Cardiac muscle cell (in vitro differentiated cells and primary cell): ENCODE results near the gene ACD. TPM values are rescaled to one million over a fixed set of nuclear protein-coding genes. Genes with fewer than 3 reads are reported as not detected.

ENCODE experiments used
- DNase-seq, 2 donors: peaks; one replicate each; pipeline versions ENCODE4 v3.0.0 to v3.0.0-alpha.2; 2010 to 2017; ENCODE audit warnings: low read depth in 1 of 2, low spot score in 1 of 2
- H3K27ac ChIP-seq: fragments of 200-600 bp; sonication (generic); 2 replicates; pipeline ENCODE4 v1.5.1; 2016
- H3K27me3 ChIP-seq: fragments of 200-600 bp; sonication (generic); 2 replicates; pipeline ENCODE4 v1.6.0; 2016; ENCODE audit warnings: control low read depth
- H3K36me3 ChIP-seq: fragments of 200-600 bp; sonication (generic); 2 replicates; pipeline ENCODE4 v1.5.1; 2016; ENCODE audit warnings: control low read depth
- H3K4me1 ChIP-seq: fragments of 200-600 bp; sonication (generic); 2 replicates; pipeline ENCODE4 v1.8.1; 2017; ENCODE audit warnings: low read depth, mild to moderate bottlenecking, mixed run types
- H3K4me3 ChIP-seq: fragments of 200-600 bp; sonication (generic); 2 replicates; pipeline ENCODE4 v1.5.1; 2016; ENCODE audit warnings: mild to moderate bottlenecking
- H3K9me3 ChIP-seq: fragments of 200-600 bp; sonication (generic); 2 replicates; pipeline ENCODE4 v1.5.1; 2017; ENCODE audit warnings: low read depth, mild to moderate bottlenecking, control low read depth
- polyA plus RNA-seq: library from polyadenylated mRNA; unstranded; fragments of >200 nt; fragmentation: Nextera tagmentation; extraction: Ambion mirVana; gene quantifications from 2 replicates; pipeline ENCODE4 v1.2.1, GENCODE V29; 2016
- total RNA-seq: library from RNA; depleted of rRNA; stranded (reverse); fragments of >200 nt; gene quantifications from 2 replicates; pipeline ENCODE4 v1.2.3, GENCODE V29; 2016
- TF ChIP-seq, protein P1 (sequence below): IDR thresholded peaks from 2 replicates; pipeline ENCODE4 v1.5.1; 2012; ENCODE audit warnings: low read depth, mild to moderate bottlenecking, low read length

The ACD gene
- total and polyA plus RNA-seq, 2 experiments from 2014 or later, result 17.2 to 31.8 TPM

- Histone ChIP-seq H3K27me3 (peaks cover 76% of the 10 kb centered on the region), H3K36me3 (no peaks in the 10 kb centered on the region), H3K9me3 (no peaks in the 10 kb centered on the region), H3K27ac (no peak overlapping the region), H3K4me1 (no peaks in the 10 kb centered on the region), H3K4me3 (no peak overlapping the region)
- TF ChIP-seq, protein P1, sequence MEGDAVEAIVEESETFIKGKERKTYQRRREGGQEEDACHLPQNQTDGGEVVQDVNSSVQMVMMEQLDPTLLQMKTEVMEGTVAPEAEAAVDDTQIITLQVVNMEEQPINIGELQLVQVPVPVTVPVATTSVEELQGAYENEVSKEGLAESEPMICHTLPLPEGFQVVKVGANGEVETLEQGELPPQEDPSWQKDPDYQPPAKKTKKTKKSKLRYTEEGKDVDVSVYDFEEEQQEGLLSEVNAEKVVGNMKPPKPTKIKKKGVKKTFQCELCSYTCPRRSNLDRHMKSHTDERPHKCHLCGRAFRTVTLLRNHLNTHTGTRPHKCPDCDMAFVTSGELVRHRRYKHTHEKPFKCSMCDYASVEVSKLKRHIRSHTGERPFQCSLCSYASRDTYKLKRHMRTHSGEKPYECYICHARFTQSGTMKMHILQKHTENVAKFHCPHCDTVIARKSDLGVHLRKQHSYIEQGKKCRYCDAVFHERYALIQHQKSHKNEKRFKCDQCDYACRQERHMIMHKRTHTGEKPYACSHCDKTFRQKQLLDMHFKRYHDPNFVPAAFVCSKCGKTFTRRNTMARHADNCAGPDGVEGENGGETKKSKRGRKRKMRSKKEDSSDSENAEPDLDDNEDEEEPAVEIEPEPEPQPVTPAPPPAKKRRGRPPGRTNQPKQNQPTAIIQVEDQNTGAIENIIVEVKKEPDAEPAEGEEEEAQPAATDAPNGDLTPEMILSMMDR, result no peak
- no peak for DNase-seq
Measured at GRCh38 chr16:67672306-67672705, 12.2 kb upstream of the ACD start.

GRCh38 chr16:67669499-67670101, 9.5 kb upstream of the ACD start:
- Histone ChIP-seq H3K4me3 (no peak overlapping the region), H3K36me3 (no peaks in the 10 kb centered on the region), H3K4me1 (no peaks in the 10 kb centered on the region), H3K9me3 (no peaks in the 10 kb centered on the region), H3K27me3 (peaks cover 50% of the 10 kb centered on the region), H3K27ac (no peak overlapping the region)
- TF ChIP-seq, protein P1, result no peak
- no peak for DNase-seq

DNA sequence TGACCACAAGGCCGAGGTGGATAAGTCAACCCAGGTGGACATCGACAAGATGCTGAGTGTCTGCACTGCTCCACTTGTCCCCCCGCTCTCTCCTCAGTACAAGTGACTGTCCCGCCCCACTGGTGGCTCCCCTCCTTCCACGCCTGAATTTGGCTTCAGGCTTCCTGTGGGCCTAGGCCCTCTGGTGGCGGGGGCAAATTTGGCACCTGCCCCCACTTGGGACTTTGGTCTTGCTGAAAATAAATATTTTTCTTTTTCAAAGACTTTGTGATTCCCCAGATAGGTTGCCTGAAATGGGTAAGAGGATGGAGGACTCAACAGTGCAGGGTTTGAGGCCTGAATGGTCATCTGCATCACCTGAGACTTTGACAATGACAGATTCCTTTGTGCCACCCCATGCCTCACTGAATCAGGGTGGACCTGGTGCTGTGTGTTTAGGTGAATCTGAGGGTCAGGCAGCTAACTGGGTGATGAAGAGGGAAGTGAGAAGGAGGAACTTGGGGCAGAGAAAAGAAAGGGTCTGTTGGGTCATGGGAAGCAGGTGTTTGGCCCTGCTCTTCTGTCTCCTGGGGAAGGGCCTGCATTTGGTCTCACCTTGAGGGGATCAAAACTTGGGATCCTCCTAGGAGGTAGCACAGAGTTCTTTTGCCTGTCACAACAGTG, 8.6 kb upstream of the ACD start:
- Histone ChIP-seq H3K4me3 (no peak overlapping the region), H3K4me1 (no peaks in the 10 kb centered on the region), H3K36me3 (no peaks in the 10 kb centered on the region), H3K27me3 (peaks cover 40% of the 10 kb centered on the region), H3K9me3 (no peaks in the 10 kb centered on the region), H3K27ac (no peak overlapping the region)
- no peak for DNase-seq
- TF ChIP-seq, protein P1, result no peak

DNA sequence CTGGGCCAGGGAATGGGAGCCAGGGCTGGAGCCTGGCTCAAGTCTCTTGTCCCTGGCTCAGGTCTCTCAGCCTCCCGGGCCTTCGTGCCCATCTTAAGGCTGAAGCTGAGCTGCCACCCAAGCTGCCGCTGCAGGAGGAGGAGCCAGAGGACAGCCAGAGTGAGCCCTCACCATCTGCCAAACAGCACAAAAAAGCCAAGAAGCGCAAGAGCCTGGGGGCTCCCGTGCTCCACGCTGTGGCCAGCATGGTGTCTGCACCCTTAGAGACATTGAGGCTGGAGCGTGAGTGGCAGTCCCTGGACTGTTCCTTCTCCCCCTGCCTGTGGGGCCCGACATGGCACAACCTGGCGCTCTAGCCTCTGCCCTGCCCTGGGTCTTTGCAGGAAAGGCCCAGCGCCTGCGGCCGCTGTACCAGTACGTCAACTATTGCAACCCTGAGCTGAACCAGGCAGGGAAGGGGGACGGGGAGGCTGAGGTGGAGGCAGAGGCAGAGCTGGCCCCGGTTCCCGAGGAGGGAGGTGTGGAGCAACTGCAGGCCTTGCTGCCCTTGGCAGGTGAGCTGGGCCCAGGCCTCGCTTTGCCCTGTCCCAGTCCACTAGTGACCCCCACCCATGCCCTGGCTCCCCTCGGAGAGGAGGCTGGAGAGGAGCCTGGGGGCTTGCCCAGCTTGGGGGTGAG, 7.9 kb upstream of the ACD start:
- Histone ChIP-seq H3K4me1 (no peaks in the 10 kb centered on the region), H3K4me3 (no peak overlapping the region), H3K9me3 (no peaks in the 10 kb centered on the region), H3K27me3 (peaks cover 33% of the 10 kb centered on the region), H3K27ac (no peak overlapping the region), H3K36me3 (no peaks in the 10 kb centered on the region)
- TF ChIP-seq, protein P1, result peak; percentile 95
- peak; percentile 85 to 94 for DNase-seq

- no peak overlapping the region for H3K4me3 ChIP-seq
Measured at GRCh38 chr16:67667453-67667816, 7.4 kb upstream of the ACD start.

More at GRCh38 chr16:67667453-67667816, 7.4 kb upstream of the ACD start:
- H3K27ac ChIP-seq, result no peak overlapping the region
- H3K36me3 ChIP-seq, result no peaks in the 10 kb centered on the region
- no peaks in the 10 kb centered on the region for H3K4me1 ChIP-seq
- TF ChIP-seq, protein P1, result no peak
- DNase-seq, result no peak
- peaks cover 32% of the 10 kb centered on the region for H3K27me3 ChIP-seq
- H3K9me3 ChIP-seq, result no peaks in the 10 kb centered on the region
